Ecto neural progenitor cell (in vitro differentiated cells): Measurements from ENCODE around the gene SUN2.

Experiments
- DNase-seq: peaks from one replicate; pipeline ENCODE4 v3.0.0-alpha.2; 2018; ENCODE audit warnings: low spot score

Gene SUN2

DNA sequence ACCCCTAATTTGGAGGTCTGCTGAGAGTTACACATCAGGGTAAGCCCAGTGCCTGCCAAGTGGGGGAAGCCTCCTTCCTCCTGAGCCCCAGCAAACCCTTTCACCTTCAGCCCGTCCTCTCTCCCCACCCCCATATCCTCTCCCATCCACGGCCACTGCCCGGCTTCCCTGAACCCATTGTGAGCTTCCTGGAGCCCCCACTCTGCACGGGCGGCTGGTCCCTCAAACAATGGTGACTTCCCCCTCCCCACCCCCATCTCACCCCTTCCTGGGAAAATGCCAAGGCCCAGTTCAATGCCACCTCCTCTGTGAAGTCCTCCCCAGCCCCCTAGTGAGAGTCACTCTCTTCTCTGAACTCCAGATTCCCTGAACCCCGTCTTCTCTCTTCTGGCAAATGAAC is 20.3 kb upstream of the SUN2 start:
- DNase-seq, result no peak

GRCh38 chr22:38775656-38776055 is 19.9 kb upstream of the SUN2 start:
- no peak for DNase-seq

- no peak for DNase-seq
These were observed 18.8 kb upstream of the SUN2 start for GRCh38 chr22:38774496-38775166.

- DNase-seq, result no peak
These were observed 17.7 kb upstream of the SUN2 start for GRCh38 chr22:38773363-38773946.

DNA sequence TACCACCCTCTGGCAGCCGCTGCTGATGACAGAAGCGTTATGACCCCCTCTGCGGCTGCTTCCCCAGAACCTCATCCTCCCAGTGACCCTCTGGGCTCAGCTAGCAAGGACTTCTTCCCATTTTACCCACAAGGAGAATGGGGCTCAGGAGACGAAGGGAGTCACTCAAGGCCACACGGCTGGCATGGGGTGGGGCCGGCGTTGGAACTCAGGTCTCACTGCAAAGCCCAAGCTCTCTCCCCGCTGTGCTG is 16.8 kb upstream of the SUN2 start:
- no peak for DNase-seq

DNA sequence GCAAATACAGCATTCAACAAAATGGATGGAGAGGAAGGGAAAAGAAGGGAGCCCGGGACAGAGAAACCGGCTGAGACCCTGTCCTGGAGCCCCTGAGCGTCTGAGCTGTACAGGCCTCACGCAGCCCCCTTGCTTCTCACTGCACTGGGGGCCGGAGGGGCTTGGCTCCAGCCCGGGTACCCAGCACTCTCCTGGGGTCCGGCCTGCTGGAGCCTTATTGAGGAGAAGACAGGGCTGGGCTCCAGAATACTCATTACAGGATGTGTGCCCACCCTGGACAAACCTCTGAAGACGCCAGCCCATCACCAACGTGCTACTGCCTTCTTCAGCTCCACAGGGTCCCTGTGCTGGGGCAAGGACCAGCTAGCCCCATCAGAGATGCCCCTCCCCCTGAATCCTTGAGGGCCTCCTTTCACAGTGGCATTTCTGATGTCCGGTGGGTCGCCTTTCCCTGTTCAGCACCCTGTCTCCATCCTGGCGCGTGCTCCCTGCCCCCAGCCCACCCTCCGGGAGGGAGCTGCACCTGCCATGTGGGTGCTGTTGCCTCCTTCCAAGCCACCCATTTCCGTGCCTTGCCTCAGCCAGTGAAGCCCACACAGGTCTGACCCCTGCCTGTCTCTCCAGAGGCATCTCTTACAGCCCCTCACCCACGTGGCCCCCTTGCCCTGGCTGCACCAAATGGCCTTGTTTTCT is 14.6 kb upstream of the SUN2 start:
- DNase-seq, result no peak

DNA sequence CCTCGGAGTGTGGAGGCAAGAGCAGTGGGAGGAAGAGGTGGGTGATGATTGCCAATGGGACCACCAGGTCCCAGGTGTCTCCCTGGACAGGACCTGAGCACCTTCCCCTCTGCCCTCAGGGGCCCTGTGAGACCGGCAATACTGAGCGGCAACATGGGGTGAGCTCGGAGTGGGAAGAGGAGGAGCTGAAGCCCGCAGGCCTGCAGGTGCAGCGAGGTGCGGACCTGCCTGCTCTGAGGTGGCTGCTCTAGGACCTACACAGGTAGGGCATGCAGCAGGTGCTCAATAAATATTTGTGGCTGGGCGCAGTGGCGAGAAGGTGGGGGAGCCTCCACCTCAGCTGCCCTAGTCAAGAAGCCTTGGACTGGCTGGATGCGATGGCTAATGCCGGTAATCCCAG is 12.2 kb upstream of the SUN2 start:
- DNase-seq, result no peak

DNA sequence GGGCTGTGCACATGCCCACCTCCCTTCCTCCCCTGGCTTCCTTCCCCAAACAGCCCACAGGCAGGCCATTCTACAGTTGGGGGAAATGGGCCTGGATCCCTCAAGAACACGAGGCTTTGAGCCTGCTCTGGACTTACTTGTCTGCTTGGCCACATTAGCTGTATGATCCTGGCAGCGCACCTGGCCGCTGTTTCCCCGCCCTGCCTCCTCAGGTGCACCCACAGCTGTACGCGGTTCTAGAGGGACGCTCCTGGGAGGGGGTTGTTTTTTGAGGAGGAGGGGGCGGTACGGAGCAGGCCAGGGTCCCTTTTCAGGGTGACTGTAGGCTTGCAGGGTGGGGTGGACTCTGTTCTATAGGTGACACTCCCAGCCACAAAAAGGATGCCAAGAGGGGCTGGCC is 11.5 kb upstream of the SUN2 start:
- DNase-seq, result no peak

DNA sequence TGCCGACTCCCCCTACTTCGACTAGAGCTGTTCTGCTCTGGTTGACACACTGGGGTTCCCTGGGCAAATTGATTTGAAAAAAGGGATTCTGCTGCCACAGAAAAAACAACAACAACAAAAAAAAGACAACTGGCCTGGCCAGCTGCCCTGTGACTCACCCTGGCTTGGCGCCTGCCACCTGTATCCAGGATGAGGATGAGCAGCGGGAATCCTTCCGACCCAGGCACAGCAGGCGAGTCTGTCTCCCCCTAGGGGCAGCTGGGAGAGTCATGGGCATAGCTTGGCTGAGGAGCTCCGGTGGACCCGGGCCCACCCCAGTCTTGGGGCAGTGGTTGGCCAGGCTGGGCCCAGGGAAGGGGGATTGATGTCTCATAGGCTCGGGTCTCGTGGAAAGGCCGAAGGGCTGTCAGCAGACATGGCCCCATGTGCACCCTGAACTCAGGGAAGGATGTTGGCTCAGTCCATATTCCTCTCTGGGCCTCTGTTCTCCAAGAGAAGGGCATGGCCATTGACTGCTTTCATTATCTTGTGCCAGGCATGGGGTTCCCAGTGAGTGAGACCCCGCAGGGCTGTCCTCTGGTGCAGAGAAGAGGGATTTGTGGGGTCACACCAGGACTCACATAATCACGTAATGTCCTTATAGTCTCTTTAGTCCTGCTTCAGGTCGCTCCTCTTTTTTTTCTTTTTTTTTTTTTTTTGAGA is 10.4 kb upstream of the SUN2 start:
- peak; percentile 79 for DNase-seq

DNA sequence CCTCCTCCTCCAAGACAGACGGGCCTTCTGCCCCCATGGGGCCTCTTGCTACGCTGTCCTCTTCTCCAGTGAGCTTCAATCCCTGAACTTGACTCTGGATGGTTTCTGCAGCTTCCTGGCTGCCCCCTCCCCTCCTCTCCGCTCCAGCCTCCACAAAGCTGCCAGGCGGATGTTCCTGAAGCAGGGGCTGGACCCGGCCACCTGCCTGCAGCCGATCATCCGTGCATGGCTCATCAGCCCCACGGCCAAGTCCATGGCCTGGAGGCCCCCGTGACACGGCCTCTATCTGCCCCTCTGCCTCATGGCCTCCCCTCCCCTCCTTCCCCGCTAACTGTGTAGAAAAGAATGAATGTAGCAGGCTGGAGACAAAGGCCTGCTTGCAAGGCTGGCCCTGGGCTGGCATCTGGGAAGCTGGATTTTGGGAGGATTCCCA is 6.8 kb upstream of the SUN2 start:
- no peak for DNase-seq

GRCh38 chr22:38761202-38762162 is 5.7 kb upstream of the SUN2 start:
- DNase-seq, result no peak

- no peak for DNase-seq
These were observed 4.8 kb upstream of the SUN2 start for GRCh38 chr22:38760477-38761201.

- no peak for DNase-seq
These were observed 3.2 kb upstream of the SUN2 start for GRCh38 chr22:38759005-38759404.

DNA sequence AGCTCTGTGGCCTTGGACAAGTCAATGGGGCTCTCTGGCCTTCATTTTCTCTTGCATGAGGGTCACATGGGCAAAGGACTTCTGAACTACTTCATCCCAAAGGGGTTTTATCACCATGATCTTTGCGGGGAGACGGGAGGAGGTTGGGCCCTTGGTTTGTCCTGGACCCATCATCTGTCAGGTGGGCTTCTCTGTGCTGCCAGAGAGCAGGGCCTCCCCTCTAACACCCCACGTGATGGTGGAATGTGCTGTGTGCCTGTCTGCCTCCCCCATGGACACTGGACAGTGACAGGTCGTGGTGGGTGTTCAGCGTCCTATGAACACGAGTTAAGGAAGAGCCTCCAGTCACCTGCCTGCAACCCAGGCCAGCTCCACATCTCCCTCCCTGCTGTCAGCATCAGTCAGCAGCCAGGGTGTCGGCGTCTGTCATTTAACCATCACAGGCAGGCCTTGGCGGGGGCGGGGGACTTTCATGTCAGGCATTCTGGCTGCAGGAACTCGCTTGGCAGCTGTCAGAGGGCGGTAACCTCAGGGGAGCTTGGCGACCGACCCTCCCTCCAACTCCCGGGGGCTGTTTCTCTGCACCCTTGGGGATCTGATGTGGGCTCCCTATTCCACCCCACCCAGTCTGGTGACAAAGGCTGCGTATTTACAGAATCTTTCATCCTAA is 2.6 kb upstream of the SUN2 start:
- DNase-seq, result no peak

- no peak for DNase-seq
These were observed 1.6 kb upstream of the SUN2 start for GRCh38 chr22:38757464-38757757.

DNA sequence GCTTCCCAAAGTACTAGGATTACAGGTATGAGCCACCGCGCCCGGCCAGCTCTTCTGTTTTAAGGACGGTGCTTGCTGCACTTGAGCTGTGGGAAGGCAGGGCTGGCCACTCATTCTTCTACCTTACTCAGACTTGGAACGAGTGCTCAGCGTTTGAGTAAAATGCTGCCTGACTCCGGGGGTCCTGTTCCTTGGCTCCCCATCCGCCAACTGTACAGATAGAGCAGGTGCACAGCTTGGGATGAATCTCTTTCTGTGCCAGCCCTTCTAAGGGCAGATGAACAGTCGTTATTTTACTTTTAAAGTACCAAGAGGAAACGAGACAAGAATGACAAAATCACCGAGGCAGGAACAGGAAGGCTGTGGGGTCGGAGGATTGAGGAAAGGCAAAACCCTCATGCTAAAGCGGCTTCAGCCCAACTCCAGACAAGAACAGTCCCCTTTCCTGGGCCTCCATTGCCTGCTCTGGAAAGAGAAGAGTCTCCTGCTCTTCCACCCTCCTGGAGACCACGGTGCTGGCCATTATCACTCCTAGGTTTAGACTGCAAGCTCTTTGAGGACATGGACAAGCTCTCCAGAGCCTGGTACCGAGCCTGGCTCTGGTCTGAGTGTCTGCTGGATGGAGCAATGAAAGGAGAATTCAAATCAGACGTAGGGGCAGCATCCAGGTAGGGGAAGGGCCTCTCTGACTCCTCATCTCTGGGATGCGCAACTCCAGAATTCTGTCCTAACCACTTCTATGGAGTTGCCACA is 1.1 kb upstream of the SUN2 start:
- no peak for DNase-seq

DNA sequence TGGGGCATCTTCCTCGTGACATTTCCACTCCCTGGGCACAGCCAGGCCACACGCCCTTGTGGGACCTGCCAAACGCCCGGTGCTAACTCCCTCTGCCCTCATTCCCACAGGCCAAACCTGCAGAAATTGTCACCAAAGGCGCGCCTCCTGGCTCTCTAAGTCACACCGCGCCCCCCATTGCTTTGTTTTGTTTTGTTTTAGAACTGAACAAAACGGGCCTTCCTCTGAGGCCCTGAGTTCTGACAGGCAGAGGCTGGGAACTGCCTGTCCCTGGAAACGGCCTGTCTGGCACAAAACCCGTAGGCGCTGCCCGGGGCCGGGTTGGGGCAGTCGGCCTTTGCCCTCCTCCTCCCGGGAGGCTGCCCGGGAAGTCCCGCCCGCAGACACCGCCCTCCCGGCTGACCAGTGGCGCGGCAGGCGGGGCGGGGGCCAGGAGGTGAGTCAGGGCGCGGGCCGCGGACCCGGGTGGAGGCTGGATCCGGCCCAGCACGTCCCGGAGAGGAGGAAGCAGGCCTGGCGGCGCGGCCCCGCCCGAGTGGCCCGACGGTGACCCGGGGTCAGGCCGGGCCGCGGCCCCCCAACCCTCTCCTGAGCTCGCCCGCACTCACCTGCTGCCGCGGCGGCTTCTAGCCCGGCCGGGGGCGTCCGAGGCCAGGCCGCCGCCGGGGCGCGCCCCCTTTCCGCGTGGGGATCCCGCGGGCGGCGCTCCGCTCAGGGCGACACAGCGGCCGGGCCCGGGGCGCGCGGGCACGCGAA is 465 bp downstream of the SUN2 start:
- peak; percentile 86 for DNase-seq

- DNase-seq, result no peak
These were observed 1.0 kb downstream of the SUN2 start for GRCh38 chr22:38754751-38755154.

- no peak for DNase-seq
These were observed 1.6 kb downstream of the SUN2 start for GRCh38 chr22:38753948-38754750.
